ENCODE data around the gene ADAM15. TPM values are rescaled to one million over a fixed set of nuclear protein-coding genes. Genes with fewer than 3 reads are reported as not detected.

The ADAM15 gene
- total RNA-seq, 1 donor from 2014 or later = 22.1 TPM

DNA sequence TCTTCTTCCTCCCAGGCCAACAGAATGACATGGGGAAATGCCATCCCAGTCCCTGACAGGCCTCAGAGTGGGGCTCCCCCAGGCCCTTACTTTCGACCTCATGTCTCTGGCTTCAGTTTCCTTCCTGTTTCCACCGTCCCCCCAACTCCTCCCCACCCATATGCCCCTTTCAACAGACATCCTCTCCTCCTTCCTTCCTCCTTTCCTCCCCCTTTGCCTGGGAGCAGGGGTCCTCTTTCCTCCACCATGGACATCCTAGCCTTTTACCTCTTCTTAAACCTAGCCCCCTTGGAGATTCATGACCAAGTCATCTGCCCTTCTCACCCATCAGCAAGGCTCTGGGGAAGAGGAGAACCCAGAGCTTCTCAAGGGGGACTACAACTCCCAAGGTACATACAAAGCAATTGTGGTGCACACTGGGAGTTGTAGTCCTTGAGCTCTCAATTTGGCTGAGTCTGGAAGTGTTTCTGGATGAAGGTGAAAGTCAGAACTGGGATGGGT is 44.5 kb upstream of the ADAM15 start:
- no peaks in the 10 kb centered on the region for H3K9me3 Mint-ChIP-seq (ENCODE audit: low read depth)
- no peaks in the 10 kb centered on the region for H3K36me3 Mint-ChIP-seq (ENCODE audit: insufficient read depth)
- peaks cover 13% of the 10 kb centered on the region for H3K4me1 Mint-ChIP-seq (ENCODE audit: low read depth)
- peak overlapping the region; percentile 50 for H3K4me3 Mint-ChIP-seq (ENCODE audit: low read depth)
- TF ChIP-seq, protein P1, sequence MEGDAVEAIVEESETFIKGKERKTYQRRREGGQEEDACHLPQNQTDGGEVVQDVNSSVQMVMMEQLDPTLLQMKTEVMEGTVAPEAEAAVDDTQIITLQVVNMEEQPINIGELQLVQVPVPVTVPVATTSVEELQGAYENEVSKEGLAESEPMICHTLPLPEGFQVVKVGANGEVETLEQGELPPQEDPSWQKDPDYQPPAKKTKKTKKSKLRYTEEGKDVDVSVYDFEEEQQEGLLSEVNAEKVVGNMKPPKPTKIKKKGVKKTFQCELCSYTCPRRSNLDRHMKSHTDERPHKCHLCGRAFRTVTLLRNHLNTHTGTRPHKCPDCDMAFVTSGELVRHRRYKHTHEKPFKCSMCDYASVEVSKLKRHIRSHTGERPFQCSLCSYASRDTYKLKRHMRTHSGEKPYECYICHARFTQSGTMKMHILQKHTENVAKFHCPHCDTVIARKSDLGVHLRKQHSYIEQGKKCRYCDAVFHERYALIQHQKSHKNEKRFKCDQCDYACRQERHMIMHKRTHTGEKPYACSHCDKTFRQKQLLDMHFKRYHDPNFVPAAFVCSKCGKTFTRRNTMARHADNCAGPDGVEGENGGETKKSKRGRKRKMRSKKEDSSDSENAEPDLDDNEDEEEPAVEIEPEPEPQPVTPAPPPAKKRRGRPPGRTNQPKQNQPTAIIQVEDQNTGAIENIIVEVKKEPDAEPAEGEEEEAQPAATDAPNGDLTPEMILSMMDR (IDR thresholded peaks at IDR 0.05; ENCODE audit: unreplicated experiment) = no peak
- no peak overlapping the region for H3K27ac Mint-ChIP-seq
- no peak for DNase-seq (ENCODE audit: low spot score, unreplicated experiment)
- no peaks in the 10 kb centered on the region for H3K27me3 Mint-ChIP-seq

GRCh38 chr1:155007251-155007828 is 43.8 kb upstream of the ADAM15 start:
- TF ChIP-seq, protein P1 (IDR thresholded peaks at IDR 0.05; ENCODE audit: unreplicated experiment) = no peak
- Mint-ChIP-seq H3K4me1 (ENCODE audit: low read depth) (peaks cover 13% of the 10 kb centered on the region), H3K4me3 (ENCODE audit: low read depth) (no peak overlapping the region), H3K9me3 (ENCODE audit: low read depth) (no peaks in the 10 kb centered on the region), H3K36me3 (ENCODE audit: insufficient read depth) (no peaks in the 10 kb centered on the region), H3K27ac (no peak overlapping the region), H3K27me3 (no peaks in the 10 kb centered on the region)
- DNase-seq (ENCODE audit: low spot score, unreplicated experiment) = no peak

- DNase-seq (ENCODE audit: low spot score, unreplicated experiment) = no peak
- no peak overlapping the region for H3K27ac Mint-ChIP-seq
- H3K4me1 Mint-ChIP-seq (ENCODE audit: low read depth) = peaks cover 13% of the 10 kb centered on the region
- H3K4me3 Mint-ChIP-seq (ENCODE audit: low read depth) = no peak overlapping the region
- H3K27me3 Mint-ChIP-seq = no peaks in the 10 kb centered on the region
- no peaks in the 10 kb centered on the region for H3K9me3 Mint-ChIP-seq (ENCODE audit: low read depth)
- TF ChIP-seq, protein P1 (IDR thresholded peaks at IDR 0.05; ENCODE audit: unreplicated experiment) = no peak
- H3K36me3 Mint-ChIP-seq (ENCODE audit: insufficient read depth) = no peaks in the 10 kb centered on the region
These were observed 42.8 kb upstream of the ADAM15 start for GRCh38 chr1:155008015-155008941.

DNA sequence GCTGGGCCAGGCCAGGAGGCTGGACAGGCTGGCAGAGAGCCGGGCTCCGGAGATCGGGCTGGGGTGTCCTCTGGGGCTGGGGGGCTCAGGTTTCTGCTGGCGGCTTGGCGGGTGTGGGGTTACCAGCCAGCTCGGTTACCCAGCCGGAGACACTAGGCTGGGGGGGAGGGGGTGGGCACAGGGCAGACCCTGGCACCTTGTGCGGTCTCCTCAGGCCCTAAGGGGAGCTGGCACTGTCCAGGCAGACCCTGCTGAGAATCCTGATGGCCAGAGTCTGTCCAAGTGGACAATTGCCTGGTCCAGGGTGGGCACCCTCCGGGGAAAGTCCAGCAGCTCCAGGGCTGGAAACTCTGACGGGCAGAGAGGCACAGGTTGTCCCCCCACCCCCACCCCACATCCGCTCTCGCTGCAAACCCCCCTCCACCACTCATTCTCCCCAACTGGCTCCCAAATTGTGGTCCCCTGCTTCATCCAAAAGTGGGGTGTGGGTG is 41.9 kb upstream of the ADAM15 start:
- no peaks in the 10 kb centered on the region for H3K27me3 Mint-ChIP-seq
- TF ChIP-seq, protein P1 (IDR thresholded peaks at IDR 0.05; ENCODE audit: unreplicated experiment) = no peak
- no peak overlapping the region for H3K4me3 Mint-ChIP-seq (ENCODE audit: low read depth)
- DNase-seq (ENCODE audit: low spot score, unreplicated experiment) = no peak
- no peaks in the 10 kb centered on the region for H3K36me3 Mint-ChIP-seq (ENCODE audit: insufficient read depth)
- H3K27ac Mint-ChIP-seq = peak overlapping the region; percentile 41
- H3K9me3 Mint-ChIP-seq (ENCODE audit: low read depth) = no peaks in the 10 kb centered on the region
- H3K4me1 Mint-ChIP-seq (ENCODE audit: low read depth) = peaks cover 10% of the 10 kb centered on the region

DNA sequence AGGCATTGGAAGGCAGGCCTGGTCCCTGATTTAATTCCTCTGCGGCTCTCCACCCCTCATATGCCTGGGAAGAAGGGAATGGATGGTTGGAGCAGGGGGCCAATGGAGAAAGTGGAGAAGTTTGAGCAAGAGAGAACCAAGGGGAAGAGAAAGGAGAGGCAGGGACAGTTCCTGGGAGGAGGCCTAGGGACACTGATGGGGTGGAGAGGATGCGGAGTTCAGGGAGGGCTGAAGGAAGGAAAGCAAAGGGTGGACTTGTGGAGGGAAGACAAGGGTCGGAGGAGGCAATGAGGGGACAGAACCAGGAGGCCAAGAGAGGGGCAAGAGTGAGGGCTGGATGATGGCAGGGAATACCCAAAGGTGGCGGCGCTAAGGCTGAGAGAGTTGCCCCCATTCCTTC is 41.4 kb upstream of the ADAM15 start:
- DNase-seq (ENCODE audit: low spot score, unreplicated experiment) = no peak
- Mint-ChIP-seq H3K4me1 (ENCODE audit: low read depth) (peaks cover 6% of the 10 kb centered on the region), H3K27ac (no peak overlapping the region), H3K4me3 (ENCODE audit: low read depth) (no peak overlapping the region), H3K9me3 (ENCODE audit: low read depth) (no peaks in the 10 kb centered on the region), H3K36me3 (ENCODE audit: insufficient read depth) (no peaks in the 10 kb centered on the region), H3K27me3 (no peaks in the 10 kb centered on the region)
- TF ChIP-seq, protein P1 (IDR thresholded peaks at IDR 0.05; ENCODE audit: unreplicated experiment) = no peak

Data from progenitor cell of endocrine pancreas (in vitro differentiated cells).